GM12878 (cell line): ENCODE results near the gene DNAJC25. TPM values are rescaled to one million over a fixed set of nuclear protein-coding genes. Genes with fewer than 3 reads are reported as not detected.

Experiments used
- ATAC-seq: fragments of 200-7000 bp; cut with Tn5 transposase; 3 replicates; pipeline ENCODE4 v1.9.1; 2020; ENCODE audit warnings: mild to moderate bottlenecking, moderate library complexity
- BruUV-seq: library from RNA; stranded (reverse); fragments of 400-500 nt; replicated peaks from 2 replicates; lab custom pipeline; 2021; lab: Mats Ljungman, UMichigan
- CTCF ChIA-PET: fragments of 300-600 bp; sonication (Branson Sonifier 250); formaldehyde crosslinking; extraction: SDS; loops from one replicate; lab custom pipeline; 2021; ENCODE audit warnings: inconsistent platforms; lab: Yijun Ruan, JAX
- POLR2A ChIA-PET: fragments of 350-600 bp; formaldehyde crosslinking; extraction: SDS; loops from one replicate; lab custom pipeline; 2021; ENCODE audit warnings: inconsistent platforms; lab: Charles Lee
- RAD21 ChIA-PET: fragments of 300-600 bp; sonication (Branson Sonifier 250); formaldehyde crosslinking; loops from one replicate; lab custom pipeline; 2023; ENCODE audit warnings: antibody characterized with exemption; ENCODE audit not compliant: unreplicated experiment; lab: Charles Lee
- SMC1A ChIA-PET: fragments of 300-600 bp; sonication (Branson Sonifier 250); formaldehyde crosslinking; loops from one replicate; lab custom pipeline; 2023; ENCODE audit not compliant: unreplicated experiment, uncharacterized antibody; lab: Charles Lee
- DNase-seq: peaks from one replicate; pipeline ENCODE4 v3.0.0-alpha.2; 2011; ENCODE audit warnings: low read depth, low spot score
- FAIRE-seq: peaks from 3 replicates; lab custom pipeline; 2011; peaks lifted over from hg19 to GRCh38; lab: Jason Lieb, UNC
- H2AFZ ChIP-seq: 2 replicates; pipeline ENCODE4 v1.6.0; 2011; ENCODE audit warnings: low read depth, low read length, control low read depth; ENCODE audit not compliant: control insufficient read depth
- H3K27ac ChIP-seq: 2 replicates; pipeline ENCODE4 v1.5.1; 2011; ENCODE audit warnings: control low read depth; ENCODE audit not compliant: control insufficient read depth, insufficient read depth
- H3K27me3 ChIP-seq, 2 experiments: replicated peaks in 1 of 2; 2 replicates each; pipeline versions ENCODE4 v1.6.0 to v1.6.1; 2011; ENCODE audit warnings: low read length in 1 of 2; ENCODE audit not compliant: control insufficient read depth in 2 of 2, insufficient read depth in 2 of 2
- H3K36me3 ChIP-seq, 2 experiments: 2 replicates each; pipeline ENCODE4 v1.5.1; 2011; ENCODE audit warnings: low read length in 1 of 2; ENCODE audit not compliant: control insufficient read depth in 2 of 2, insufficient read depth in 2 of 2
- H3K4me1 ChIP-seq: 2 replicates; pipeline ENCODE4 v1.6.1; 2011; ENCODE audit warnings: mild to moderate bottlenecking, low read length, moderate library complexity, mixed read lengths; ENCODE audit not compliant: control insufficient read depth, insufficient read depth
- H3K4me2 ChIP-seq: 2 replicates; pipeline ENCODE4 v1.6.0; 2011; ENCODE audit warnings: control low read depth; ENCODE audit not compliant: control insufficient read depth, insufficient read depth
- H3K4me3 ChIP-seq: fragments of 200-600 bp; sonication (generic); 2 replicates; pipeline ENCODE4 v1.5.1; 2016
- H3K79me2 ChIP-seq: 2 replicates; pipeline ENCODE4 v1.6.0; 2011; ENCODE audit warnings: low read length; ENCODE audit not compliant: control insufficient read depth, insufficient read depth
- H3K9ac ChIP-seq: 2 replicates; pipeline ENCODE4 v1.8.0; 2011; ENCODE audit warnings: low read length, control low read depth, mixed read lengths; ENCODE audit not compliant: control insufficient read depth, insufficient read depth
- H3K9me3 ChIP-seq: replicated peaks from 3 replicates; pipeline ENCODE4 v1.5.1; 2011; ENCODE audit warnings: mild to moderate bottlenecking, low read length; ENCODE audit not compliant: control insufficient read depth, insufficient read depth
- H4K20me1 ChIP-seq: 2 replicates; pipeline ENCODE4 v1.6.0; 2011; ENCODE audit not compliant: control insufficient read depth, insufficient read depth
- ATF2 ChIP-seq: IDR thresholded peaks from 2 replicates; pipeline ENCODE4 v1.6.1; 2012; ENCODE audit warnings: low read length, inconsistent platforms
- ATF3 ChIP-seq: IDR thresholded peaks from 2 replicates; pipeline ENCODE4 v1.6.1; 2011; ENCODE audit warnings: low read depth, mild to moderate bottlenecking, low read length, moderate library complexity, borderline replicate concordance; ENCODE audit errors: extremely low read depth
- BCLAF1 ChIP-seq: fragments of 450-650 bp; IDR thresholded peaks from 2 replicates; pipeline ENCODE4 v1.6.1; 2017; ENCODE audit warnings: antibody characterized with exemption, mild to moderate bottlenecking, moderate library complexity
- BMI1 ChIP-seq: fragments of 450-650 bp; IDR thresholded peaks from 2 replicates; pipeline ENCODE4 v1.6.1; 2016; ENCODE audit warnings: mild to moderate bottlenecking, moderate library complexity, borderline replicate concordance
- DPF2 ChIP-seq: fragments of 450-650 bp; IDR thresholded peaks from 2 replicates; pipeline ENCODE4 v1.6.1; 2017; ENCODE audit warnings: mild to moderate bottlenecking
- E4F1 ChIP-seq: fragments of 450-650 bp; IDR thresholded peaks from 2 replicates; pipeline ENCODE4 v1.6.1; 2018; ENCODE audit warnings: borderline replicate concordance, mild to moderate bottlenecking; ENCODE audit not compliant: partially characterized antibody
- ESRRA ChIP-seq: IDR thresholded peaks from 2 replicates; pipeline ENCODE4 v1.6.1; 2012; ENCODE audit warnings: mild to moderate bottlenecking, low read length, improper control_type of control experiment
- MXI1 ChIP-seq: fragments of 150-350 bp; IDR thresholded peaks from 2 replicates; pipeline ENCODE4 v1.6.1; 2011; ENCODE audit warnings: low read depth, mild to moderate bottlenecking, inconsistent platforms, low read length, improper control_type of control experiment
- RAD21 ChIP-seq: IDR thresholded peaks from 2 replicates; pipeline ENCODE4 v1.6.1; 2011; ENCODE audit warnings: mild to moderate bottlenecking, low read depth, low read length, moderate library complexity; ENCODE audit not compliant: insufficient read depth
- RUNX3 ChIP-seq: IDR thresholded peaks from 2 replicates; pipeline ENCODE4 v1.6.1; 2012; ENCODE audit warnings: low read length, inconsistent platforms
- SREBF1 ChIP-seq: IDR thresholded peaks from 2 replicates; pipeline ENCODE4 v1.6.1; 2012; ENCODE audit warnings: mild to moderate bottlenecking, low read length
- STAT3 ChIP-seq: IDR thresholded peaks from 2 replicates; pipeline ENCODE4 v1.6.1; 2011; ENCODE audit warnings: low read depth, low read length, improper control_type of control experiment
- TARDBP ChIP-seq: IDR thresholded peaks from 2 replicates; pipeline ENCODE4 v1.6.1; 2016; ENCODE audit warnings: borderline replicate concordance
- TCF3 ChIP-seq: IDR thresholded peaks from 2 replicates; pipeline ENCODE4 v1.6.1; 2012; ENCODE audit warnings: low read depth, mild to moderate bottlenecking, low read length, borderline replicate concordance; ENCODE audit not compliant: insufficient read depth
- WRNIP1 ChIP-seq: IDR thresholded peaks from 2 replicates; pipeline ENCODE4 v1.6.1; 2011; ENCODE audit warnings: low read depth, low read length, improper control_type of control experiment, borderline replicate concordance
- YY1 ChIP-seq: IDR thresholded peaks from 2 replicates; pipeline ENCODE4 v1.6.1; 2011; ENCODE audit warnings: low read depth, mild to moderate bottlenecking, low read length
- ZNF622 ChIP-seq: fragments of 450-650 bp; IDR thresholded peaks from 2 replicates; pipeline ENCODE4 v1.6.1; 2017; ENCODE audit warnings: mild to moderate bottlenecking, inconsistent platforms
- WGBS: methylation state at CpG from one replicate; pipeline ENCODE4 v1.1.6; 2016; ENCODE audit warnings: low lambda C conversion rate; ENCODE audit not compliant: insufficient replicate concordance, insufficient coverage; ENCODE audit errors: missing lambda C conversion rate; 5-methylcytosine and 5-hydroxymethylcytosine counted together
- in situ Hi-C: fragments of 300-500 bp; cut with MboI; formaldehyde crosslinking; loops from 9 replicates; pipeline ENCODE4 v1.14.3; 2018; ENCODE audit warnings: mixed read lengths
- intact Hi-C: fragments of 100-400 bp; cut with micrococcal nuclease; formaldehyde crosslinking; loops from one replicate; pipeline ENCODE4 v1.14.2; 2022; ENCODE audit not compliant: unreplicated experiment
- polyA plus RNA-seq, 11 experiments: library from polyadenylated mRNA; depleted of rRNA in 4 of 11; unstranded in 6 of 11; stranded (reverse) in 5 of 11; fragments of >200 nt; fragmentation: Nextera tagmentation in 4 of 11; fragmentation: Illumina TruSeq in 1 of 11; extraction: Ambion mirVana in 4 of 11; extraction: Trizol in 1 of 11; gene quantifications; 1 replicate in 1 of 11; 2 replicates in 10 of 11; pipeline versions ENCODE4 v1.2.1 to v1.2.3, GENCODE V29; 2011 to 2016; ENCODE audit warnings: inconsistent platforms in 2 of 11, missing spikeins in 2 of 11, low read depth in 1 of 11
- total RNA-seq, 4 experiments: library from RNA; depleted of rRNA in 3 of 4; stranded (reverse); fragments of >200 nt in 3 of 4; fragmentation: Illumina TruSeq in 1 of 4; extraction: Trizol in 1 of 4; gene quantifications; 2 replicates each; pipeline versions ENCODE4 v1.2.1 to v1.2.3, GENCODE V29; 2013 to 2021

The DNAJC25 gene
- total and polyA plus RNA-seq, 10 of the 15 experiments (the other 5 are each of a cell fraction or from before 2014, with no cell fraction given): 2.4 to 6.4 (median 4.0) TPM

- WGBS: 42% methylated on average over 3 of the region's 3 CpGs
- no peak overlapping the region for H3K4me2 ChIP-seq
- no peak overlapping the region for H3K4me3 ChIP-seq
- no peak for DNase-seq
- H2AFZ ChIP-seq: no peak overlapping the region
- ATAC-seq: no peak
- POLR2A ChIA-PET: no interaction called here
- RAD21 ChIA-PET: no interaction called here
- in situ Hi-C loops: no loop called here
- no peak for TF ChIP-seq RUNX3
- TF ChIP-seq E4F1: no peak
- TF ChIP-seq DPF2: no peak
- TF ChIP-seq BMI1: no peak
- no peak for TF ChIP-seq ATF3
- no peak for TF ChIP-seq YY1
- no peak for TF ChIP-seq MXI1
- TF ChIP-seq RAD21: no peak
- TF ChIP-seq TARDBP: no peak
- TF ChIP-seq SREBF1: no peak
- no peak for TF ChIP-seq ATF2
- no peak for TF ChIP-seq ZNF622
- no peak for TF ChIP-seq TCF3
- TF ChIP-seq BCLAF1: no peak
- TF ChIP-seq STAT3: no peak
- TF ChIP-seq WRNIP1: no peak
- TF ChIP-seq ESRRA: no peak
- TF ChIP-seq, all 136 proteins: peak for 0
- H3K36me3 ChIP-seq: no peaks in the 10 kb centered on the region
- H3K9ac ChIP-seq: no peak overlapping the region
- no peak for FAIRE-seq
- no peak overlapping the region for H3K27ac ChIP-seq
- intact Hi-C loops: no loop called here
- H4K20me1 ChIP-seq: no peaks in the 10 kb centered on the region
- no TSS peak for BruUV-seq
- H3K27me3 ChIP-seq: no peaks in the 10 kb centered on the region
- SMC1A ChIA-PET: interaction anchor here (2.2 kb wide), 1 partner anchor 24 kb away, joined by 7 read pairs; no protein-coding TSS in a partner anchor
- CTCF ChIA-PET: no interaction called here
- H3K9me3 ChIP-seq: no peaks in the 10 kb centered on the region
- H3K79me2 ChIP-seq: no peaks in the 10 kb centered on the region
- no peaks in the 10 kb centered on the region for H3K4me1 ChIP-seq
Measured at GRCh38 chr9:111622626-111623025, 8.5 kb upstream of the DNAJC25 start.
